Activated B cell treated with CpG ODN at 0.5 μM for 24 hours (primary cell): ENCODE measurements around the gene CNKSR1. TPM values are rescaled to one million over a fixed set of nuclear protein-coding genes. Genes with fewer than 3 reads are reported as not detected.

Experiments used
- ATAC-seq: fragments of 200-7000 bp; cut with Tn5 transposase; one replicate; pipeline ENCODE4 v1.10.0; 2021; ENCODE audit warnings: low read depth, mild to moderate bottlenecking, moderate library complexity
- CTCF ChIA-PET: fragments of 350-600 bp; sonication (Branson Sonifier 250); formaldehyde crosslinking; loops from one replicate; lab custom pipeline; 2021; ENCODE audit warnings: antibody characterized with exemption; lab: Charles Lee
- POLR2A ChIA-PET: fragments of 350-600 bp; sonication (Branson Sonifier 250); formaldehyde crosslinking; loops from one replicate; lab custom pipeline; 2021; ENCODE audit warnings: antibody characterized with exemption; lab: Charles Lee
- DNase-seq: peaks from one replicate; pipeline ENCODE4 v3.0.0; 2022
- H3K27ac Mint-ChIP-seq: one replicate; pipeline ENCODE4 v1.8.0; 2020; ENCODE audit warnings: mixed read lengths
- H3K27me3 Mint-ChIP-seq: one replicate; pipeline ENCODE4 v1.8.0; 2021; ENCODE audit warnings: mixed read lengths
- H3K36me3 Mint-ChIP-seq: one replicate; pipeline ENCODE4 v1.8.0; 2021; ENCODE audit warnings: low read depth, mixed read lengths
- H3K4me1 Mint-ChIP-seq: one replicate; pipeline ENCODE4 v1.8.0; 2021; ENCODE audit warnings: mixed read lengths
- H3K4me3 Mint-ChIP-seq: one replicate; pipeline ENCODE4 v1.8.0; 2020; ENCODE audit warnings: mild to moderate bottlenecking, mixed read lengths
- H3K9me3 Mint-ChIP-seq: one replicate; pipeline ENCODE4 v1.8.0; 2020; ENCODE audit warnings: mixed read lengths
- intact Hi-C: fragments of 100-400 bp; cut with micrococcal nuclease; formaldehyde crosslinking; loops from one replicate; pipeline ENCODE4 v1.15.1; 2024
- total RNA-seq: library from RNA; stranded (reverse); gene quantifications from 2 replicates; pipeline ENCODE4 v1.2.3, GENCODE V29; 2022
- TF ChIP-seq, protein P1 (sequence below): fragments of 200-600 bp; IDR thresholded peaks from one replicate; pipeline ENCODE4 v1.8.0; 2022; ENCODE audit warnings: antibody characterized with exemption, mild to moderate bottlenecking

CNKSR1 gene
- total RNA-seq, 1 donor from 2014 or later, result 2.7 TPM

DNA sequence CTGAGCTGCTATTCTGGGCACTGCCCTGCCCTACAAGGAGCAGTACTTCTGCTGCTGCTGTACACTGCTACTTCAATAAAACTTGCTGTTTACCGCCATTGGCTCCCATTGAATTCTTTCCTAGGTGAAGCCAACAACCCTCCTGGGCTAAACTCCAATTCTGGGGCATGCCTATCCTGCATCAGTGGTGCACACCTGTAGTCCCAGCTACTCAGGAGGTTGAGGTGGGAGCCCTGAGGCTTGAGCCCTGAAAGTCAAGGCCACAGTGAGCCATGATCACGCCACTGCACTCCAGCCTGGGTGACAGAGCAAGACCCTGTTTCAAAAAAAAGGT, 44.5 kb upstream of the CNKSR1 start:
- Mint-ChIP-seq H3K9me3 (no peaks in the 10 kb centered on the region), H3K36me3 (peaks cover 2% of the 10 kb centered on the region), H3K27ac (no peak overlapping the region), H3K27me3 (peaks cover 7% of the 10 kb centered on the region), H3K4me3 (no peak overlapping the region), H3K4me1 (peaks cover 4% of the 10 kb centered on the region)
- ChIA-PET CTCF (interaction anchor here (1.2 kb wide), 1 partner anchor 12 kb away, joined by 3 read pairs; no protein-coding TSS in a partner anchor), POLR2A (no interaction called here)
- ATAC-seq, result no peak
- TF ChIP-seq, protein P1, sequence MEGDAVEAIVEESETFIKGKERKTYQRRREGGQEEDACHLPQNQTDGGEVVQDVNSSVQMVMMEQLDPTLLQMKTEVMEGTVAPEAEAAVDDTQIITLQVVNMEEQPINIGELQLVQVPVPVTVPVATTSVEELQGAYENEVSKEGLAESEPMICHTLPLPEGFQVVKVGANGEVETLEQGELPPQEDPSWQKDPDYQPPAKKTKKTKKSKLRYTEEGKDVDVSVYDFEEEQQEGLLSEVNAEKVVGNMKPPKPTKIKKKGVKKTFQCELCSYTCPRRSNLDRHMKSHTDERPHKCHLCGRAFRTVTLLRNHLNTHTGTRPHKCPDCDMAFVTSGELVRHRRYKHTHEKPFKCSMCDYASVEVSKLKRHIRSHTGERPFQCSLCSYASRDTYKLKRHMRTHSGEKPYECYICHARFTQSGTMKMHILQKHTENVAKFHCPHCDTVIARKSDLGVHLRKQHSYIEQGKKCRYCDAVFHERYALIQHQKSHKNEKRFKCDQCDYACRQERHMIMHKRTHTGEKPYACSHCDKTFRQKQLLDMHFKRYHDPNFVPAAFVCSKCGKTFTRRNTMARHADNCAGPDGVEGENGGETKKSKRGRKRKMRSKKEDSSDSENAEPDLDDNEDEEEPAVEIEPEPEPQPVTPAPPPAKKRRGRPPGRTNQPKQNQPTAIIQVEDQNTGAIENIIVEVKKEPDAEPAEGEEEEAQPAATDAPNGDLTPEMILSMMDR, result no peak
- intact Hi-C loops, result no loop called here
- no peak for DNase-seq

DNA sequence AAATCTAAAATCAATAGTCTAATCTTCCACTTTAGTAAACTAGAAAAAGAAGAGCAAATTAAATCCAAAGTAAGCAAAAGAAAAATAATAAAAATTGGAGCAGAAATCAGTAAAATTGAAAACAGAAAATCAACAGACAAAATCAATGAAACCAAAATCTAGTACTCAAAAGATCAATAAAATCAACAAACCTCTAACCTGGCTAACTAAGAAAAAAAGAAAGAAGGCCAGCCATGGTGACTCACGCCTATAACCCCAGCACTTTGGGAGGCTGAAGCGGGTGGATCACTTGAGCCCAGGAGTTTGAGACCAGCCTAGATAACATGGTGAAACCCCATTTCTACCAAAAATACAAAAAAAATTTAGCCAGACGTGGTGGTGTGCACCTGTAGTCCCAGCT, 42.8 kb upstream of the CNKSR1 start:
- Mint-ChIP-seq H3K27me3 (peaks cover 3% of the 10 kb centered on the region), H3K36me3 (peaks cover 2% of the 10 kb centered on the region), H3K4me1 (no peaks in the 10 kb centered on the region), H3K9me3 (no peaks in the 10 kb centered on the region), H3K27ac (no peak overlapping the region), H3K4me3 (no peak overlapping the region)
- CTCF ChIA-PET, result no interaction called here
- intact Hi-C loops, result no loop called here
- POLR2A ChIA-PET, result no interaction called here
- no peak for DNase-seq
- ATAC-seq, result no peak
- TF ChIP-seq, protein P1, result no peak

DNA sequence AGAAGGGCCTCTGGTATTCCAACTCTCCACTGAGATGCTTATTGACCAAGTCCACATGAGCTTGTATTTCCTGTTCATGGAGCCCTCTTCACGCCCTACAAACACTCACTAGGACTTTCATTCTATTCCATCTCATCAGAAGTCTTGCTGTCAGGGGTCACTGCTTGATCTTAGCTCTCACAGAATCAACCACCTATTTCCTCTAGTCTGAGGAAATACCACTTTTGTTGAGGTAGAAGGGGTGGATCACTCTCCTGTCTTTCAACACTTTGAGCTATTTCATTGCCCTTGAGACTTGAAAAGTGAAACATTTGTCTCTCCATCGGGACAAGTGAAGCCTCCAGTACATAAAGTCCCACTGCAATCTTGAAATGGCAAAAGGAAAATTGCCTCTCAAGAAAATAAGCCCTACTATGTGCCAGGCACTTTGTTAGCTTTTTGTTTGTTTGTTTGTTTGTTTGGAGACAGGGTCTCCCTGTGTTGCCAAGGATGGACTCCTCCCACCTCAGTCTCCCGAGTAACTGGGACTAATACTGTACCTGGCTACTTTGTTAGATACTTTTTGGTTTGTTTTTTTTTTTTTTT, 38.2 kb upstream of the CNKSR1 start:
- no peak for DNase-seq

GRCh38 chr1:26142159-26142558, 35.1 kb upstream of the CNKSR1 start:
- POLR2A ChIA-PET, result no interaction called here
- ATAC-seq, result no peak
- DNase-seq, result no peak
- CTCF ChIA-PET, result interaction anchor here (1.3 to 5.8 kb wide), 3 partner anchors 35 to 179 kb away, joined by 3 to 126 read pairs (median 5); no protein-coding TSS in a partner anchor
- H3K36me3 Mint-ChIP-seq, result no peaks in the 10 kb centered on the region
- TF ChIP-seq, protein P1, result no peak
- H3K27ac Mint-ChIP-seq, result no peak overlapping the region
- no peaks in the 10 kb centered on the region for H3K9me3 Mint-ChIP-seq
- H3K4me1 Mint-ChIP-seq, result peaks cover 3% of the 10 kb centered on the region
- H3K27me3 Mint-ChIP-seq, result peaks cover 8% of the 10 kb centered on the region
- intact Hi-C loops, result no loop called here
- H3K4me3 Mint-ChIP-seq, result no peak overlapping the region

More for the DNA sequence above, 38.2 kb upstream of the CNKSR1 start:
- Mint-ChIP-seq H3K9me3 (no peaks in the 10 kb centered on the region), H3K27me3 (no peaks in the 10 kb centered on the region), H3K36me3 (peaks cover 2% of the 10 kb centered on the region), H3K4me1 (no peaks in the 10 kb centered on the region), H3K27ac (no peak overlapping the region), H3K4me3 (no peak overlapping the region)
- no peak for ATAC-seq
- POLR2A ChIA-PET, result interaction anchor here (0.7 kb wide), 2 partner anchors 243 to 1118 kb away, joined by 3 read pairs; no protein-coding TSS in a partner anchor
- CTCF ChIA-PET, result interaction anchor here (0.6 to 1.0 kb wide), 2 partner anchors 9 to 34 kb away, joined by 3 read pairs; no protein-coding TSS in a partner anchor
- intact Hi-C loops, result no loop called here
- TF ChIP-seq, protein P1, result no peak

GRCh38 chr1:26145041-26145959, 32.0 kb upstream of the CNKSR1 start:
- intact Hi-C loops, result loop anchor here (1.0 kb wide), 3 partner anchors 40 to 250 kb away; no protein-coding TSS in a partner anchor
- TF ChIP-seq, protein P1, result peak; percentile 50
- POLR2A ChIA-PET, result interaction anchor here (0.6 to 1.3 kb wide), 3 partner anchors 17 to 174 kb away, joined by 3 to 5 read pairs (median 4); no protein-coding TSS in a partner anchor
- CTCF ChIA-PET, result interaction anchor here (0.5 to 5.8 kb wide), 32 partner anchors 8 to 276 kb away, joined by 3 to 126 read pairs (median 4); partner anchors contain the start of genes CEP85, PAFAH2, PDIK1L and ZNF593
- Mint-ChIP-seq H3K9me3 (no peaks in the 10 kb centered on the region), H3K27me3 (peaks cover 15% of the 10 kb centered on the region), H3K4me3 (no peak overlapping the region), H3K4me1 (peaks cover 3% of the 10 kb centered on the region), H3K27ac (no peak overlapping the region), H3K36me3 (no peaks in the 10 kb centered on the region)
- ATAC-seq (peak; percentile 69), DNase-seq (no peak)
